NK-92 (cell line): Measurements from ENCODE around the gene TMCC1.

ENCODE experiments used
- DNase-seq: peaks from one replicate; lab custom pipeline; 2025; ENCODE audit not compliant: unreplicated experiment; lab: John Stamatoyannopoulos, UW

Gene TMCC1

DNA sequence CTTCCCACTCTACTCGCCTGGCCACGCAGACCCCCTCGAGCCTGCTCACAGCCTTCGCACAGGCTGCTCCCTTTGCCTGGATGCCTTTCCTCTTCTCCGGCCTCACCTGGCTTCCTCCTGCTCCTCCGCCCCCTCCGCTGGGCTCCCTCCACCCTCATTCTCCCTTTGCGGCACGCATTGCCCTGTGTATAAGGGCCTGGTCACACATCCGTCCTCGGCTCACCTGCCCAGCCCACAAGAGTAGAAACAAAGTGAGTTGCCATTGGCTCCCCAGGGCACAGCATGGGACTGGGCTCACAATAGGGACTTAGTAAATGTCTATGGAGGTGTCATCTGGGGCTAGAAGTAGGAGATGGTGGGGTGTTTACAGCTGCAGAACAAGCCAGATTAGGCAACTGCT, 291.2 kb downstream of the TMCC1 start:
- no peak for DNase-seq

DNA sequence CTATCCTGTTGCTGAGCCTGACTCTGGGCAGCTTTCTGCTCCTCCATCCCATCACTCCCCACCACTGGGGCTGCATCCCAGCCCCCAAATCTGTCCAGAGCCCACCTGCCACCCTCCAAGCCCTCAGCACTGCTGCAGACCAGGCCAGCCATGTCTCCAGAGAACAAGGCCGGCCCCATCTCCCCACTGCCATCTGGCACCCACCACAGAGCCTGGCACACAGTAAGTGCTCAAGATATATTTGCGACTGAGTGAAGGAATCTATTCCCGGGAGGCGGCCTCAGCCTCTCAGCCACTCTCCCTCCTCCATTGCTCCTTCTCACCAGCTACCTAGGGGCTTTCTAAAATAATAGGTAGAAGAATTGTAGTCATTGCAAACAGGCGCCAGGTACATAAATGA, 291.8 kb downstream of the TMCC1 start:
- no peak for DNase-seq

DNA sequence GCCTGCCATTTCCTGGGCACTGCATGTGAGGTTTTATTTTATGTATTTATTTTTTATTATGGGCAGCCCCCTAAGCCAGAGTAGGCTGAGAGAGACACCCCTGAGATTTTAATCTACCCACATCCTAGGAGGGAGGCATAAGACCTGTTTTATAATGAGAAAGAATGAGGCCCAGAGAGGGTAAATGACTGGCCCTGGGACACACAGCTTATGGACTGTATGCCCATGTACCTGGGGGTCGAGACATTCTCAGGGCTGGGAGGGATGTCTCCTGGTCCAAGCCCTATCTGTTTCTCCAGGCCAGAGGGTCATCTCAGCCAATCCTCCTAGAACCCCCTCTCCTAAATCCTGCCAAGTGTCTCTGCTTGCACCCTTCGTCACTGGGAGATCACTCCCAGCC, 293.2 kb downstream of the TMCC1 start:
- no peak for DNase-seq

DNA sequence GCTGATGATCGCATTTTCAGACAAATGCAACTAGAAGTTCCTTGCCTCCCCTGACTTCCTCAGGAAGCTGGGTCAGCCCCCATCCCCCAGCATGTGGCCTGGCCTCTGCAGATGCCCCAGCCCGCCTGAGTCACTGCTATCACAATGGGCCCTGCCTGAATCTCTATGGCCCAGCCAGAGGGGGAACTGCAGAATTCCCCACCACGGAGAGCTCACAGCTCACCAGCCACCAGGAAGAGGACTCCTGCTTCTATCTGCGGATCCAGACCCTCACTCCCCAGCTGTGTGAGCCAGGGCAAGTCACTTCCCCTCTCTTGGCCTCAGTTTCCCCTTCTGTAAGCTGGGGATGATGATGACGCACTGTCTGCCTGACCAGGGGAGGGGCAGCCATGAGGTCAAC, 293.9 kb downstream of the TMCC1 start:
- no peak for DNase-seq

DNA sequence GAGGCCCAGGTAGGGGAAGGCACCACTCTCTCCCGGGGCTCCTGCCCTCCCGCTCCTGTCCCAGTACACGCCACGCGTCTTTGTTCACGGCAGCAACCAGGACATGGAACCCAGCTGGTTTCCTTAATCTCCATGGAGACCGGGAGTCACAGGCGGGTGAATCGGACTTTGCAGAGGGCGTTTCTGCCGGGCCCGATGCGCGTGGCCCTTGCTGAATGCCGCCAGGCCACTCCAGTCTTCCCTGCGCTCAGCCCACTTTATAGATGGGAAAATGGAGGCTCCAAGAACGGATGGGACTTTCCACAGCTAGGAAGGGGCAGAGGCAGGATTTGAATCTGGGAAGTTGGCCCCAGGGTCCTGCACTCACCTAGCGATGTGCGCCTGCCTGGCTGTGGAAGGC, 294.4 kb downstream of the TMCC1 start:
- DNase-seq: no peak

DNA sequence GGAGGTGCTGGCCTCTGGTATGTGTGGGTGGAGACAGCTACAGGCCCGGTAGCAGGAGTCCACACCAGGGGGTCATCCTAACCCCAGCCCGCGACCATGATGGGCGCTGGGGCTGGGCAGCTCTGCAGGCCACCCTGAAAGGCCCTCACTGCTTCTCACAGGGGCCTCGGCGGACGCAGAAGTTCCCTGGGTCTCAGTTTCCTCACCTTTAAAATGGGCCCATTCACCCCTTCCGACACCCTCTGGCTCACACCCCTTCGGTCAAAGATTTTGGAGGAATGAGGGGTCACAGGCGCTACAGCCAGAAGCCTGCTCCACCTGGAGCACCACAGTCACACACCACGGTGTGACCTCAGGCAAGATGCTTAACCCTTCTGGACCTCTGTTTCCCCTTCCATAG, 295.0 kb downstream of the TMCC1 start:
- no peak for DNase-seq

DNA sequence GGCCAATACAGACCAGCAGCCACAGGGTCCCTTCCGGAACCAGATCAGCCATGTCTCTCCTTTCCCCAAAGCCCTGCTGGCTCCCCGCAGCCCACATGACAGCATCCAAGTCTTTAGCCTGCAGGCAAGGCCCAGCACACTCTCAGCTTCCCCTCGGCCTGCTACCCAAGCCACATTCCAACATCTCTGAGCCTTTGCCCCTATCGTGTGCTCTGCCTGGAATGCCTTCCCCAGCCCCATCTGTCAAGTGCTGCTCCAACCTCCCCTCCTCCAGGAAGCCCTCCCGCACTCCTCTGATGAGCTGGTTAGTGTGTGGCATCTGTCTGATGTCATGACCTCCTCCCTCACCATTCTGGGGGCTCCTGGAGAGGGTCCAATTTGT, 295.5 kb downstream of the TMCC1 start:
- DNase-seq: no peak
